BLaER1 treated with 17β-estradiol and CSF1 and Interleukin-3, amounts not matched to agents 10 nM and 100 nM (cell line): ENCODE measurements around the gene ENDOV.

Experiments
- H3K27ac ChIP-seq, 11 experiments: shearing (Covaris generic); formaldehyde crosslinking; 2 replicates each; pipeline ENCODE4 v1.8.1; 2022
- H3K27me3 ChIP-seq, 11 experiments: shearing (Covaris generic); formaldehyde crosslinking; 2 replicates each; pipeline ENCODE4 v1.8.1; 2022
- H3K36me3 ChIP-seq, 11 experiments: shearing (Covaris generic); formaldehyde crosslinking; 2 replicates each; pipeline ENCODE4 v1.8.1; 2022
- H3K4me1 ChIP-seq, 10 experiments: shearing (Covaris generic); formaldehyde crosslinking; 2 replicates each; pipeline ENCODE4 v1.8.1; 2022
- H3K4me2 ChIP-seq, 11 experiments: shearing (Covaris generic); formaldehyde crosslinking; 2 replicates each; pipeline ENCODE4 v1.8.1; 2022
- H3K4me3 ChIP-seq, 10 experiments: shearing (Covaris generic); formaldehyde crosslinking; 2 replicates each; pipeline ENCODE4 v1.8.1; 2022
- H3K9ac ChIP-seq, 11 experiments: shearing (Covaris generic); formaldehyde crosslinking; 2 replicates each; pipeline ENCODE4 v1.8.1; 2022
- H3K9me3 ChIP-seq, 11 experiments: shearing (Covaris generic); formaldehyde crosslinking; replicated peaks in 1 of 11; 2 replicates each; pipeline ENCODE4 v1.8.1; 2022
- H4K20me1 ChIP-seq, 11 experiments: shearing (Covaris generic); formaldehyde crosslinking; 2 replicates each; pipeline ENCODE4 v1.8.1; 2022
- Cebpa-rat ChIP-seq, 11 experiments: shearing (Covaris generic); IDR thresholded peaks; 2 replicates each; pipeline ENCODE4 v1.8.1; 2022

The ENDOV gene

GRCh38 chr17:80445007-80445725, 30.2 kb downstream of the ENDOV start:
- Histone ChIP-seq H3K36me3 (no peaks in the 10 kb centered on the region), H3K27ac (no peak overlapping the region), H3K9me3 (no peaks in the 10 kb centered on the region), H3K4me1 (no peaks in the 10 kb centered on the region), H3K27me3 (peaks cover 0 to 23% (median 5%) of the 10 kb centered on the region in 11 experiments; a peak in 10 of 22 replicates), H3K4me3 (no peak overlapping the region), H3K9ac (no peak overlapping the region), H3K4me2 (no peak overlapping the region), H4K20me1 (peaks cover 0 to 42% (median 16%) of the 10 kb centered on the region in 11 experiments; a peak in 11 of 22 replicates)
- TF ChIP-seq Cebpa-rat (IDR thresholded peaks at IDR 0.05), result no peak

GRCh38 chr17:80445726-80446110, 30.8 kb downstream of the ENDOV start:
- no peak overlapping the region for H3K27ac ChIP-seq
- peaks cover 0 to 23% (median 5%) of the 10 kb centered on the region in 11 experiments; a peak in 10 of 22 replicates for H3K27me3 ChIP-seq
- H3K4me3 ChIP-seq, result no peak overlapping the region
- H4K20me1 ChIP-seq, result peaks cover 0 to 42% (median 16%) of the 10 kb centered on the region in 11 experiments; a peak in 11 of 22 replicates
- H3K9ac ChIP-seq, result no peak overlapping the region
- H3K4me2 ChIP-seq, result no peak overlapping the region
- H3K9me3 ChIP-seq, result no peaks in the 10 kb centered on the region
- no peak for TF ChIP-seq Cebpa-rat (IDR thresholded peaks at IDR 0.05)
- H3K36me3 ChIP-seq, result no peaks in the 10 kb centered on the region
- no peaks in the 10 kb centered on the region for H3K4me1 ChIP-seq

- H3K27me3 ChIP-seq, result peaks cover 0 to 23% (median 5%) of the 10 kb centered on the region in 11 experiments; a peak in 10 of 22 replicates
- peaks cover 0 to 6% (median 2%) of the 10 kb centered on the region in 10 experiments; a peak in 12 of 20 replicates for H3K4me1 ChIP-seq
- H3K9ac ChIP-seq, result no peak overlapping the region
- peaks cover 0 to 34% (median 6%) of the 10 kb centered on the region in 11 experiments; a peak in 10 of 22 replicates for H4K20me1 ChIP-seq
- no peaks in the 10 kb centered on the region for H3K36me3 ChIP-seq
- no peak overlapping the region for H3K4me2 ChIP-seq
- H3K9me3 ChIP-seq, result no peaks in the 10 kb centered on the region
- H3K4me3 ChIP-seq, result no peak overlapping the region
- no peak overlapping the region for H3K27ac ChIP-seq
- TF ChIP-seq Cebpa-rat (IDR thresholded peaks at IDR 0.05), result no peak
Measured at GRCh38 chr17:80446645-80447405, 31.9 kb downstream of the ENDOV start.

GRCh38 chr17:80447790-80448189, 32.8 kb downstream of the ENDOV start:
- H3K4me1 ChIP-seq, result peaks cover 0 to 14% (median 12%) of the 10 kb centered on the region in 10 experiments; a peak in 12 of 20 replicates
- peaks cover 0 to 23% (median 0%) of the 10 kb centered on the region in 11 experiments; a peak in 10 of 22 replicates for H3K27me3 ChIP-seq
- no peak overlapping the region for H3K4me3 ChIP-seq
- no peaks in the 10 kb centered on the region for H3K36me3 ChIP-seq
- H3K4me2 ChIP-seq, result no peak overlapping the region
- TF ChIP-seq Cebpa-rat (IDR thresholded peaks at IDR 0.05), result no peak
- H3K9ac ChIP-seq, result no peak overlapping the region
- no peaks in the 10 kb centered on the region for H3K9me3 ChIP-seq
- H4K20me1 ChIP-seq, result peaks cover 0 to 28% (median 0%) of the 10 kb centered on the region in 11 experiments; a peak in 5 of 22 replicates
- no peak overlapping the region for H3K27ac ChIP-seq

- peaks cover 8 to 28% (median 24%) of the 10 kb centered on the region in 10 experiments; a peak in 19 of 20 replicates for H3K4me1 ChIP-seq
- peaks cover 0 to 23% (median 0%) of the 10 kb centered on the region in 11 experiments; a peak in 4 of 22 replicates for H4K20me1 ChIP-seq
- H3K27ac ChIP-seq, result no peak overlapping the region
- H3K9me3 ChIP-seq, result no peaks in the 10 kb centered on the region
- no peak overlapping the region for H3K4me3 ChIP-seq
- no peaks in the 10 kb centered on the region for H3K36me3 ChIP-seq
- H3K27me3 ChIP-seq, result peaks cover 0 to 11% (median 0%) of the 10 kb centered on the region in 11 experiments; a peak in 7 of 22 replicates
- TF ChIP-seq Cebpa-rat (IDR thresholded peaks at IDR 0.05), result no peak
- H3K4me2 ChIP-seq, result no peak overlapping the region
- no peak overlapping the region for H3K9ac ChIP-seq
Measured at GRCh38 chr17:80449194-80449929, 34.4 kb downstream of the ENDOV start.

- TF ChIP-seq Cebpa-rat (IDR thresholded peaks at IDR 0.05), result no peak
- H3K36me3 ChIP-seq, result no peaks in the 10 kb centered on the region
- H3K4me1 ChIP-seq, result peaks cover 8 to 31% (median 24%) of the 10 kb centered on the region in 10 experiments; a peak in 19 of 20 replicates
- H3K9me3 ChIP-seq, result no peaks in the 10 kb centered on the region
- H3K4me3 ChIP-seq, result no peak overlapping the region
- H3K9ac ChIP-seq, result no peak overlapping the region
- no peak overlapping the region for H3K27ac ChIP-seq
- H4K20me1 ChIP-seq, result peaks cover 0 to 20% (median 0%) of the 10 kb centered on the region in 11 experiments; a peak in 4 of 22 replicates
- H3K4me2 ChIP-seq, result no peak overlapping the region
- H3K27me3 ChIP-seq, result peaks cover 0 to 10% (median 0%) of the 10 kb centered on the region in 11 experiments; a peak in 7 of 22 replicates
Measured at GRCh38 chr17:80449930-80450576, 35.1 kb downstream of the ENDOV start.

GRCh38 chr17:80451104-80451775, 36.3 kb downstream of the ENDOV start:
- Histone ChIP-seq H3K9ac (0 out of 22 replicates have a peak overlapping the region, but pooled peaks of 1 of the 11 experiments have one; percentile 23), H3K4me2 (peak overlapping the region in 4 of 11 experiments; percentile 29 to 69 (median 53); a peak in 5 of 22 replicates), H3K9me3 (no peaks in the 10 kb centered on the region), H3K27me3 (peaks cover 0 to 10% (median 0%) of the 10 kb centered on the region in 11 experiments; a peak in 5 of 22 replicates), H4K20me1 (peaks cover 0 to 8% (median 0%) of the 10 kb centered on the region in 11 experiments; a peak in 3 of 22 replicates), H3K27ac (no peak overlapping the region), H3K4me3 (no peak overlapping the region), H3K4me1 (peaks cover 16 to 41% (median 34%) of the 10 kb centered on the region in 10 experiments), H3K36me3 (no peaks in the 10 kb centered on the region)
- no peak for TF ChIP-seq Cebpa-rat (IDR thresholded peaks at IDR 0.05)
